Measurements from ENCODE around the gene RYR1. TPM values are rescaled to one million over a fixed set of nuclear protein-coding genes. Genes with fewer than 3 reads are reported as not detected.

Gene RYR1
- total RNA-seq, 4 donors from 2014 or later = 8.4 to 35.1 (median 16.6) TPM

- intact Hi-C loops (cut with DNase I; ENCODE audit: low total_unique reads) = no loop called here
- WGBS, 2 donors = 64 to 80% methylated on average over 32 of the region's 32 CpGs
- H3K4me3 ChIP-seq (ENCODE audit: low read depth, poor library complexity, severe bottlenecking) = no peak overlapping the region
- TF ChIP-seq CTCF (IDR thresholded peaks at IDR 0.05) (no peak), POLR2A (IDR thresholded peaks at IDR 0.05) (no peak)
- DNase-seq (ENCODE audit: low spot score in 2 of 2) = no peak
These were observed 94.1 kb downstream of the RYR1 start for GRCh38 chr19:38527466-38528136.

- intact Hi-C loops (cut with DNase I; ENCODE audit: low total_unique reads) = no loop called here
- DNase-seq (ENCODE audit: low spot score in 2 of 2) = no peak
- TF ChIP-seq CTCF (IDR thresholded peaks at IDR 0.05) = no peak
- no peak for TF ChIP-seq POLR2A (IDR thresholded peaks at IDR 0.05)
- 70 to 71% methylated on average over 24 of the region's 24 CpGs for WGBS, 2 donors
- no peak overlapping the region for H3K4me3 ChIP-seq (ENCODE audit: low read depth, poor library complexity, severe bottlenecking)
These were observed 94.8 kb downstream of the RYR1 start for GRCh38 chr19:38528213-38528755.

- TF ChIP-seq POLR2A (IDR thresholded peaks at IDR 0.05) = no peak
- TF ChIP-seq CTCF (IDR thresholded peaks at IDR 0.05) = no peak
- intact Hi-C loops (cut with DNase I; ENCODE audit: low total_unique reads) = no loop called here
- no peak overlapping the region for H3K4me3 ChIP-seq (ENCODE audit: low read depth, poor library complexity, severe bottlenecking)
- WGBS, 2 donors = 68 to 81% methylated on average over 5 to 6 of the region's 6 CpGs
- no peak for DNase-seq (ENCODE audit: low spot score in 2 of 2)
These were observed 95.4 kb downstream of the RYR1 start for GRCh38 chr19:38528931-38529330.

GRCh38 chr19:38531515-38531914 lies 98.0 kb downstream of the RYR1 start:
- 67 to 100% methylated on average over 2 of the region's 2 CpGs for WGBS, 2 donors

GRCh38 chr19:38532939-38533338 lies 99.4 kb downstream of the RYR1 start:
- WGBS, 2 donors = 62 to 86% methylated on average over 3 of the region's 3 CpGs
- H3K4me3 ChIP-seq (ENCODE audit: low read depth, poor library complexity, severe bottlenecking) = no peak overlapping the region
- intact Hi-C loops (cut with DNase I; ENCODE audit: low total_unique reads) = no loop called here
- DNase-seq (ENCODE audit: low spot score in 2 of 2) = no peak
- TF ChIP-seq POLR2A (IDR thresholded peaks at IDR 0.05) = no peak
- TF ChIP-seq CTCF (IDR thresholded peaks at IDR 0.05) = no peak

More at GRCh38 chr19:38531515-38531914, 98.0 kb downstream of the RYR1 start:
- no peak for TF ChIP-seq POLR2A (IDR thresholded peaks at IDR 0.05)
- no peak overlapping the region for H3K4me3 ChIP-seq (ENCODE audit: low read depth, poor library complexity, severe bottlenecking)
- DNase-seq (ENCODE audit: low spot score in 2 of 2) = no peak
- intact Hi-C loops (cut with DNase I; ENCODE audit: low total_unique reads) = no loop called here

- no peak for TF ChIP-seq POLR2A (IDR thresholded peaks at IDR 0.05)
- TF ChIP-seq CTCF (IDR thresholded peaks at IDR 0.05) = no peak
- no peak overlapping the region for H3K4me3 ChIP-seq (ENCODE audit: low read depth, poor library complexity, severe bottlenecking)
- intact Hi-C loops (cut with DNase I; ENCODE audit: low total_unique reads) = no loop called here
- WGBS, 2 donors = 55 to 62% methylated on average over 8 of the region's 8 CpGs
- no peak for DNase-seq (ENCODE audit: low spot score in 2 of 2)
These were observed 101.1 kb downstream of the RYR1 start for GRCh38 chr19:38534574-38534973.

Data from lower leg skin (tissue), 4 donors.